Measurements from ENCODE around the gene GINS1.

- TF ChIP-seq SUZ12 (IDR thresholded peaks at IDR 0.05; ENCODE audit: extremely low read depth, insufficient read depth, insufficient read length): no peak
- TF ChIP-seq YY1 (IDR thresholded peaks at IDR 0.05; ENCODE audit: insufficient read depth, insufficient read length): no peak
Observed at GRCh38 chr20:25360631-25361286, 46.7 kb upstream of the GINS1 start.
